ENCODE results near the gene CNNM4.
A peak's percentile ranks its signal among the peaks of the same experiment; 100 is the strongest.

The CNNM4 gene

DNA sequence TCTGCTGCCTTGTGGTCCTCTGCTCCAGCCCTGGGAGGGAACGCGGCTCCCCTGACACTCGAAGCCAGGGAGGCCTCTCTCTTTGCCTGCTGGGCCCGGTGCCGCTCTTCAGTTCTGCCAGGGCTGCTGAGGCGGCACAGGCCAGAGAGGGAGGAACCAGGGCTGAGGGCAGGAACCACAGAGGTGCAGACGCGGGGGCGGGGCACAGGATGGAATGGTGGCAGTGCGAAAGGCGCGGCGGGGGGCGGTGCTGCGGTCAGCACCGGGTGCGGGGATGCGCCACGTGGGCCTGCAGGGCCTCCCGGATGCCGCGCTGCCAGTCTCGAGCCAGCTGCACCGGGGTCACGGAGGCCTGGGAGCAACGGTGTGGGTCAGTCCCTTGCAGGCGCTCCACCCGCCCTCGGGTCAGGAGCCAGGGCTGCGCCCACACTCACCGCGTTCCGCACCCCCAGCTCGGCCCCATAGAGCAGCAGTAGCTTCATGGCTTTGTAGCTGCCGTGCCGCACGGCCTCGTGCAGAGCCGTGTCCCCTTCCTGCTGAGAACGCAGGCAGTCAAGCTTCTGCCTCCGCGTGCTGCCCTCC is 78.7 kb downstream of the CNNM4 start:
- H3K27me3 ChIP-seq (ENCODE audit: insufficient read depth, low read length, poor library complexity): no peaks in the 10 kb centered on the region
- no peaks in the 10 kb centered on the region for H3K9me3 ChIP-seq (ENCODE audit: insufficient read depth, low read length, severe bottlenecking)
- H3K79me2 ChIP-seq (ENCODE audit: insufficient read depth, low read length): no peaks in the 10 kb centered on the region
- TF ChIP-seq, protein P1, sequence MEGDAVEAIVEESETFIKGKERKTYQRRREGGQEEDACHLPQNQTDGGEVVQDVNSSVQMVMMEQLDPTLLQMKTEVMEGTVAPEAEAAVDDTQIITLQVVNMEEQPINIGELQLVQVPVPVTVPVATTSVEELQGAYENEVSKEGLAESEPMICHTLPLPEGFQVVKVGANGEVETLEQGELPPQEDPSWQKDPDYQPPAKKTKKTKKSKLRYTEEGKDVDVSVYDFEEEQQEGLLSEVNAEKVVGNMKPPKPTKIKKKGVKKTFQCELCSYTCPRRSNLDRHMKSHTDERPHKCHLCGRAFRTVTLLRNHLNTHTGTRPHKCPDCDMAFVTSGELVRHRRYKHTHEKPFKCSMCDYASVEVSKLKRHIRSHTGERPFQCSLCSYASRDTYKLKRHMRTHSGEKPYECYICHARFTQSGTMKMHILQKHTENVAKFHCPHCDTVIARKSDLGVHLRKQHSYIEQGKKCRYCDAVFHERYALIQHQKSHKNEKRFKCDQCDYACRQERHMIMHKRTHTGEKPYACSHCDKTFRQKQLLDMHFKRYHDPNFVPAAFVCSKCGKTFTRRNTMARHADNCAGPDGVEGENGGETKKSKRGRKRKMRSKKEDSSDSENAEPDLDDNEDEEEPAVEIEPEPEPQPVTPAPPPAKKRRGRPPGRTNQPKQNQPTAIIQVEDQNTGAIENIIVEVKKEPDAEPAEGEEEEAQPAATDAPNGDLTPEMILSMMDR (IDR thresholded peaks at IDR 0.05; ENCODE audit: borderline replicate concordance, extremely low read depth, low read length, poor library complexity, severe bottlenecking): no peak
- TF ChIP-seq EZH2 (IDR thresholded peaks at IDR 0.05; ENCODE audit: borderline replicate concordance, low read depth, low read length, severe bottlenecking): no peak
- H4K20me1 ChIP-seq (ENCODE audit: insufficient read depth, low read length): peaks cover 13% of the 10 kb centered on the region
- peak; percentile 21 for DNase-seq
- no peak overlapping the region for H3K9ac ChIP-seq (ENCODE audit: low read depth, low read length)
- H3K4me3 ChIP-seq (ENCODE audit: low read depth in 1 of 2, low read length in 2 of 2): no peak overlapping the region
- peak; percentile 23; the same call in 1 of the 3 replicates for ATAC-seq (ENCODE audit: insufficient read depth, low read depth)
- no peak overlapping the region for H2AFZ ChIP-seq (ENCODE audit: low read depth, low read length)
- no peak overlapping the region for H3K4me2 ChIP-seq (ENCODE audit: insufficient read depth, low read length)
- H3K27ac ChIP-seq (ENCODE audit: low read length): no peak overlapping the region
- H3K36me3 ChIP-seq (ENCODE audit: insufficient read depth, low read length): peaks cover 58% of the 10 kb centered on the region
- H3K4me1 ChIP-seq (ENCODE audit: insufficient read depth, low read length): no peaks in the 10 kb centered on the region

- Histone ChIP-seq H3K4me2 (ENCODE audit: insufficient read depth, low read length) (no peak overlapping the region), H3K27ac (ENCODE audit: low read length) (no peak overlapping the region), H2AFZ (ENCODE audit: low read depth, low read length) (no peak overlapping the region), H3K4me1 (ENCODE audit: insufficient read depth, low read length) (no peaks in the 10 kb centered on the region), H3K9me3 (ENCODE audit: insufficient read depth, low read length, severe bottlenecking) (no peaks in the 10 kb centered on the region), H3K9ac (ENCODE audit: low read depth, low read length) (no peak overlapping the region), H3K36me3 (ENCODE audit: insufficient read depth, low read length) (peaks cover 53% of the 10 kb centered on the region), H4K20me1 (ENCODE audit: insufficient read depth, low read length) (peaks cover 10% of the 10 kb centered on the region), H3K27me3 (ENCODE audit: insufficient read depth, low read length, poor library complexity) (no peaks in the 10 kb centered on the region), H3K79me2 (ENCODE audit: insufficient read depth, low read length) (no peaks in the 10 kb centered on the region), H3K4me3 (ENCODE audit: low read depth in 1 of 2, low read length in 2 of 2) (no peak overlapping the region)
- no peak for DNase-seq
- 0 out of 3 replicates have a peak, but pooled peaks have one; percentile 7 for ATAC-seq (ENCODE audit: insufficient read depth, low read depth)
- TF ChIP-seq, protein P1 (IDR thresholded peaks at IDR 0.05; ENCODE audit: borderline replicate concordance, extremely low read depth, low read length, poor library complexity, severe bottlenecking): no peak
- TF ChIP-seq EZH2 (IDR thresholded peaks at IDR 0.05; ENCODE audit: borderline replicate concordance, low read depth, low read length, severe bottlenecking): no peak
Observed at GRCh38 chr2:96839875-96840850, 79.5 kb downstream of the CNNM4 start.

- no peak overlapping the region for H2AFZ ChIP-seq (ENCODE audit: low read depth, low read length)
- no peak for TF ChIP-seq EZH2 (IDR thresholded peaks at IDR 0.05; ENCODE audit: borderline replicate concordance, low read depth, low read length, severe bottlenecking)
- TF ChIP-seq, protein P1 (IDR thresholded peaks at IDR 0.05; ENCODE audit: borderline replicate concordance, extremely low read depth, low read length, poor library complexity, severe bottlenecking): no peak
- H3K36me3 ChIP-seq (ENCODE audit: insufficient read depth, low read length): peaks cover 46% of the 10 kb centered on the region
- ATAC-seq (ENCODE audit: insufficient read depth, low read depth) (no peak), DNase-seq (no peak)
- no peak overlapping the region for H3K4me3 ChIP-seq (ENCODE audit: low read depth in 1 of 2, low read length in 2 of 2)
- H3K4me1 ChIP-seq (ENCODE audit: insufficient read depth, low read length): no peaks in the 10 kb centered on the region
- no peak overlapping the region for H3K9ac ChIP-seq (ENCODE audit: low read depth, low read length)
- H3K27me3 ChIP-seq (ENCODE audit: insufficient read depth, low read length, poor library complexity): no peaks in the 10 kb centered on the region
- H3K4me2 ChIP-seq (ENCODE audit: insufficient read depth, low read length): no peak overlapping the region
- H3K9me3 ChIP-seq (ENCODE audit: insufficient read depth, low read length, severe bottlenecking): no peaks in the 10 kb centered on the region
- peaks cover 8% of the 10 kb centered on the region for H4K20me1 ChIP-seq (ENCODE audit: insufficient read depth, low read length)
- H3K79me2 ChIP-seq (ENCODE audit: insufficient read depth, low read length): no peaks in the 10 kb centered on the region
- H3K27ac ChIP-seq (ENCODE audit: low read length): no peak overlapping the region
Observed at GRCh38 chr2:96841701-96842495, 81.2 kb downstream of the CNNM4 start.

All from DND-41 (cell line).